K562 (cell line): ENCODE results near the gene RETREG2. TPM values are rescaled to one million over a fixed set of nuclear protein-coding genes. Genes with fewer than 3 reads are reported as not detected.

ENCODE experiments used
- ARID4B ChIP-seq: sonication (generic); formaldehyde crosslinking; IDR thresholded peaks from 2 replicates; pipeline ENCODE4 v1.8.0; 2022; ENCODE audit warnings: mild to moderate bottlenecking, missing genetic modification reagents
- BHLHE40 ChIP-seq: IDR thresholded peaks from 2 replicates; pipeline ENCODE4 v1.6.1; 2011; ENCODE audit warnings: low read length, improper control_type of control experiment
- DMBX1 ChIP-seq: fragments of 250-450 bp; sonication (Bioruptor Pico); IDR thresholded peaks from 2 replicates; pipeline ENCODE4 v1.8.0; 2022; ENCODE audit warnings: inconsistent platforms, mild to moderate bottlenecking, moderate library complexity, borderline replicate concordance
- FIP1L1 ChIP-seq: fragments of 200-400 bp; formaldehyde crosslinking; IDR thresholded peaks from 2 replicates; pipeline ENCODE4 v1.6.1; 2018; ENCODE audit warnings: mild to moderate bottlenecking, low read depth, low read length; ENCODE audit not compliant: poor library complexity, severe bottlenecking
- GTF2A2 ChIP-seq: IDR thresholded peaks from 2 replicates; pipeline ENCODE4 v1.6.1; 2016; ENCODE audit warnings: mild to moderate bottlenecking, missing genetic modification characterization, missing compliant biosample characterization
- HDAC8 ChIP-seq: fragments of 450-650 bp; IDR thresholded peaks from 2 replicates; pipeline ENCODE4 v1.6.1; 2016; ENCODE audit warnings: mild to moderate bottlenecking, missing genetic modification characterization, moderate library complexity, missing compliant biosample characterization
- KLF6 ChIP-seq: fragments of 250-450 bp; sonication (Bioruptor Pico); IDR thresholded peaks from 2 replicates; pipeline ENCODE4 v1.4.0; 2020; ENCODE audit warnings: mild to moderate bottlenecking, moderate library complexity, borderline replicate concordance
- MEIS2 ChIP-seq: fragments of 450-650 bp; IDR thresholded peaks from 2 replicates; pipeline ENCODE4 v1.6.1; 2014; ENCODE audit warnings: mild to moderate bottlenecking; ENCODE audit not compliant: partially characterized antibody
- MXD1 ChIP-seq: fragments of 250-450 bp; sonication (Bioruptor Pico); IDR thresholded peaks from 2 replicates; pipeline ENCODE4 v1.8.0; 2021; ENCODE audit warnings: borderline replicate concordance, mild to moderate bottlenecking, moderate library complexity; ENCODE audit not compliant: poor library complexity, severe bottlenecking
- NCOA6 ChIP-seq: fragments of 450-650 bp; IDR thresholded peaks from 2 replicates; pipeline ENCODE4 v1.6.1; 2017; ENCODE audit warnings: mild to moderate bottlenecking
- NEUROD1 ChIP-seq: fragments of 150-350 bp; IDR thresholded peaks from 2 replicates; pipeline ENCODE4 v1.6.1; 2014; ENCODE audit warnings: borderline replicate concordance, low read length, low read depth; ENCODE audit not compliant: partially characterized antibody
- POLR2B ChIP-seq: fragments of 450-650 bp; IDR thresholded peaks from 2 replicates; pipeline ENCODE4 v1.6.1; 2018; ENCODE audit warnings: low read depth; ENCODE audit not compliant: partially characterized antibody
- RBM25 ChIP-seq: fragments of 200-400 bp; formaldehyde crosslinking; IDR thresholded peaks from 2 replicates; pipeline ENCODE4 v1.6.1; 2018; ENCODE audit warnings: low read length, low read depth, moderate library complexity; ENCODE audit not compliant: severe bottlenecking
- SAFB2 ChIP-seq: fragments of 200-400 bp; formaldehyde crosslinking; IDR thresholded peaks from 2 replicates; pipeline ENCODE4 v1.6.1; 2018; ENCODE audit warnings: borderline replicate concordance, low read length, low read depth, moderate library complexity; ENCODE audit not compliant: severe bottlenecking
- SMAD4 ChIP-seq: fragments of 250-450 bp; sonication (Bioruptor Pico); conservative IDR thresholded peaks from 2 replicates; pipeline ENCODE4 v1.8.0; 2021; ENCODE audit warnings: inconsistent platforms, mild to moderate bottlenecking, moderate library complexity
- SMARCA4 ChIP-seq: fragments of 450-650 bp; IDR thresholded peaks from 2 replicates; pipeline ENCODE4 v1.6.1; 2016
- TARDBP ChIP-seq: fragments of 450-650 bp; IDR thresholded peaks from 2 replicates; pipeline ENCODE4 v1.6.1; 2016
- TEAD1 ChIP-seq, 2 experiments: fragments of 450-650 bp in 1 of 2; sonication (generic) in 1 of 2; formaldehyde crosslinking; IDR thresholded peaks; 2 replicates each; pipeline versions ENCODE4 v1.4.0 to v1.8.0; 2020 to 2022; ENCODE audit warnings: mild to moderate bottlenecking in 2 of 2, missing genetic modification reagents in 1 of 2
- TSC22D4 ChIP-seq: fragments of 450-650 bp; IDR thresholded peaks from 2 replicates; pipeline ENCODE4 v1.6.1; 2016; ENCODE audit warnings: missing genetic modification characterization, missing biosample characterization, control low read depth
- ZNF146 ChIP-seq: IDR thresholded peaks from one replicate; pipeline ENCODE4 v1.6.1; 2018; ENCODE audit warnings: missing compliant biosample characterization; ENCODE audit not compliant: unreplicated experiment
- ZNF347 ChIP-seq: fragments of 450-650 bp; formaldehyde crosslinking; IDR thresholded peaks from 2 replicates; pipeline ENCODE4 v1.4.0; 2020; ENCODE audit warnings: low read depth, mild to moderate bottlenecking, moderate library complexity
- ZNF583 ChIP-seq: fragments of 250-450 bp; sonication (Bioruptor Pico); IDR thresholded peaks from 2 replicates; pipeline ENCODE4 v1.4.0; 2020
- polyA plus RNA-seq, 8 experiments: library from polyadenylated mRNA; depleted of rRNA in 4 of 8; stranded (reverse) in 5 of 8; unstranded in 3 of 8; fragments of >200 nt; fragmentation: Nextera tagmentation in 2 of 8; fragmentation: Illumina TruSeq in 1 of 8; extraction: Ambion mirVana in 2 of 8; extraction: Trizol in 1 of 8; gene quantifications; 2 replicates each; pipeline versions ENCODE4 v1.2.1 to v1.2.3, GENCODE V29; 2011 to 2014; ENCODE audit warnings: inconsistent platforms in 1 of 8, missing spikeins in 1 of 8
- total RNA-seq, 7 experiments: library from RNA; depleted of rRNA in 6 of 7; stranded (reverse); fragments of >200 nt in 6 of 7; fragmentation: Illumina TruSeq in 2 of 7; extraction: Trizol in 2 of 7; gene quantifications; 2 replicates each; pipeline versions ENCODE4 v1.2.1 to v1.2.3, GENCODE V29; 2011 to 2021; ENCODE audit warnings: low replicate concordance in 1 of 7
- TF ChIP-seq, protein P1 (sequence below): sonication (generic); formaldehyde crosslinking; IDR thresholded peaks from 2 replicates; pipeline ENCODE4 v1.8.0; 2023; ENCODE audit warnings: mild to moderate bottlenecking, missing genetic modification reagents

The RETREG2 gene
- total and polyA plus RNA-seq, 9 of the 15 experiments (the other 6 are each of a cell fraction or from before 2014, with no cell fraction given): 4.9 to 40.1 (median 19.2) TPM

DNA sequence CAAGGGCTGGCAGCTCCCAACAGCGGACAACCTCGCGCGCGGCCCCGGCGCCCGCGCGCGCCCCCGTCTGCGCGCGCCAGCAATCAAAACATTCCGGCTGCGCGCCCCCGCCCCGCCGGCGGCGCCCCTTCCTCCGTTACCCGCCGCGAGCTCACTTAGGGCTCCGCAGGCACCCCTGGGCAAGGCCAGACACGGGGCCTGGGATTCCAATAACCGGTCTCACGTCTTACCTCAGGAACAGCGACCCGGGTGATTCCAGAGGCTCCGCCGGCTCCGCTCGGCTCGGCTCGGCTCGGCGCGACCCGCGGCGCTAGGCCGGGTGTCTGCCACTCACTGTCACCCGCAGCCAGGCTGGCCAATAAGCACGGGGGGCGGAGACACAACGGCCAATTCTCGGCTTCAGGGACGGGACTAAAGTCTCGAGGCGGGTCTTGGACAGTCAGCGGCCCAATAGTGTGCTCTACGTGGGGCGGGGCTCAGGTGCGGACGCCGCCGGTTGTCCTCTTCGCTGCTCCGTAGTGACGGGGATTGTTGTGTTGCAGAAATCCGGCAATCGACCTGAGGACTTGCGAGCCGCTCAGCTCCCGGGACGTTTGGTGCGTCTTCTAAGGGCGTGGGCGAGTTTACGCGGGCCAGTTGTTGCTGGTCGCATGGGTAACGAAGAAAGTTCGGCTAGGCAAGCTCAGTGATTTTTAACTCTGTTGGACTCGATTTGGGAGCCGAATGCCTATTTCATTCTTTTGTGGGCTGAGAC lies 51.4 kb downstream of the RETREG2 start, which contains the start of the genes ANKZF1 and ATG9A (continued):
- TF ChIP-seq, protein P1, sequence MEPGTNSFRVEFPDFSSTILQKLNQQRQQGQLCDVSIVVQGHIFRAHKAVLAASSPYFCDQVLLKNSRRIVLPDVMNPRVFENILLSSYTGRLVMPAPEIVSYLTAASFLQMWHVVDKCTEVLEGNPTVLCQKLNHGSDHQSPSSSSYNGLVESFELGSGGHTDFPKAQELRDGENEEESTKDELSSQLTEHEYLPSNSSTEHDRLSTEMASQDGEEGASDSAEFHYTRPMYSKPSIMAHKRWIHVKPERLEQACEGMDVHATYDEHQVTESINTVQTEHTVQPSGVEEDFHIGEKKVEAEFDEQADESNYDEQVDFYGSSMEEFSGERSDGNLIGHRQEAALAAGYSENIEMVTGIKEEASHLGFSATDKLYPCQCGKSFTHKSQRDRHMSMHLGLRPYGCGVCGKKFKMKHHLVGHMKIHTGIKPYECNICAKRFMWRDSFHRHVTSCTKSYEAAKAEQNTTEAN (CRISPR knock-in tag): no peak
- TF ChIP-seq BHLHE40 (no peak), MEIS2 (peak; percentile 68), NEUROD1 (peak; percentile 91), ZNF146 (CRISPR knock-in tag) (no peak), FIP1L1 (peak; percentile 62), NCOA6 (no peak), RBM25 (peak; percentile 93), POLR2B (peak; percentile 81), HDAC8 (tag) (0 out of 2 replicates have a peak, but pooled peaks have one; percentile 66), DMBX1 (peak; percentile 90; the same call in 1 of the 2 replicates), SMARCA4 (no peak), MXD1 (CRISPR knock-in tag) (no peak), SAFB2 (no peak), GTF2A2 (tag) (no peak), TSC22D4 (tag) (no peak), KLF6 (CRISPR knock-in tag) (no peak), TARDBP (no peak), ZNF583 (0 out of 2 replicates have a peak, but pooled peaks have one; percentile 49), ZNF347 (CRISPR knock-in tag) (no peak), TEAD1 (CRISPR knock-in tag; IDR thresholded peaks at IDR 0.05) (peak in 1 of 2 experiments; percentile 71; a peak in 1 of 4 replicates), ARID4B (CRISPR knock-in tag) (peak; percentile 59), SMAD4 (CRISPR knock-in tag) (peak; percentile 93)
